Uterus (tissue), 2 donors: Measurements from ENCODE around the gene CIAO2B.

Experiments used
- POLR2A ChIP-seq, 2 donors: fragments of 450-650 bp; IDR thresholded peaks; one replicate each; pipeline ENCODE4 v1.6.1; 2016; ENCODE audit warnings: antibody characterized with exemption in 2 of 2, mild to moderate bottlenecking in 1 of 2, moderate library complexity in 1 of 2
- TF ChIP-seq, protein P1 (sequence below), 4 experiments: fragments of 200-600 bp in 2 of 4; fragments of 450-650 bp in 2 of 4; sonication (generic) in 2 of 4; IDR thresholded peaks; one replicate each; pipeline ENCODE4 v1.5.1; 2016 to 2019; ENCODE audit warnings: antibody characterized with exemption in 4 of 4, mild to moderate bottlenecking in 2 of 4, moderate library complexity in 1 of 4

DNA sequence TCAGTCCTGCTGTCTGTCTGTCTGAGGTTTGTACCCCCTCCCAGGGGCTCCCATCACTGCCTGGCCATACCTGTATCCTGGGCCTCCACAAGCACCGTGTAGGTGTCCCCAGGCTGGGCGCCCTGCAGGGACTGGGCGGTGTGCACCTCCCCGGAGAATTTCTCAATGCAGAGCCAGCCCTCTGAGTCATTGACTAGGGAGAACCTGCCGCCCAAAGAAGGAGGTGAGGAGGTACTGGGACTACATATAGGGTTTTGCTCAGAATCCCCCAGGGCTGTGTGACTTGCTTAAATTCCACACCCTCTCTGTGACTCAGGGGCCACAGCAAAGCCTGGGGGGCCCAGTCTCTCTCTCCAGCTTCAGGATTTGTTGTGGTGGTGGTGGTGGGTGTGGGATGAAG is 23.1 kb downstream of the CIAO2B start:
- TF ChIP-seq, protein P1, sequence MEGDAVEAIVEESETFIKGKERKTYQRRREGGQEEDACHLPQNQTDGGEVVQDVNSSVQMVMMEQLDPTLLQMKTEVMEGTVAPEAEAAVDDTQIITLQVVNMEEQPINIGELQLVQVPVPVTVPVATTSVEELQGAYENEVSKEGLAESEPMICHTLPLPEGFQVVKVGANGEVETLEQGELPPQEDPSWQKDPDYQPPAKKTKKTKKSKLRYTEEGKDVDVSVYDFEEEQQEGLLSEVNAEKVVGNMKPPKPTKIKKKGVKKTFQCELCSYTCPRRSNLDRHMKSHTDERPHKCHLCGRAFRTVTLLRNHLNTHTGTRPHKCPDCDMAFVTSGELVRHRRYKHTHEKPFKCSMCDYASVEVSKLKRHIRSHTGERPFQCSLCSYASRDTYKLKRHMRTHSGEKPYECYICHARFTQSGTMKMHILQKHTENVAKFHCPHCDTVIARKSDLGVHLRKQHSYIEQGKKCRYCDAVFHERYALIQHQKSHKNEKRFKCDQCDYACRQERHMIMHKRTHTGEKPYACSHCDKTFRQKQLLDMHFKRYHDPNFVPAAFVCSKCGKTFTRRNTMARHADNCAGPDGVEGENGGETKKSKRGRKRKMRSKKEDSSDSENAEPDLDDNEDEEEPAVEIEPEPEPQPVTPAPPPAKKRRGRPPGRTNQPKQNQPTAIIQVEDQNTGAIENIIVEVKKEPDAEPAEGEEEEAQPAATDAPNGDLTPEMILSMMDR (IDR thresholded peaks at IDR 0.05), result no peak
- TF ChIP-seq POLR2A (IDR thresholded peaks at IDR 0.05), result no peak
